OCI-LY1 (cell line): ENCODE measurements around the gene SMYD3.

Experiments
- H2AFZ ChIP-seq: fragments of 200-600 bp; sonication (generic), shearing (Covaris generic); 2 replicates; pipeline ENCODE4 v1.6.0; 2014; ENCODE audit warnings: antibody characterized with exemption, mild to moderate bottlenecking, low read length
- H3F3A ChIP-seq: fragments of 200-600 bp; sonication (generic), shearing (Covaris generic); 2 replicates; pipeline ENCODE4 v1.6.0; 2014; ENCODE audit warnings: mild to moderate bottlenecking, antibody characterized with exemption, low read length, moderate library complexity; ENCODE audit not compliant: insufficient read depth
- H3K27ac ChIP-seq: fragments of 200-600 bp; sonication (generic); 2 replicates; pipeline ENCODE4 v1.5.1; 2014; ENCODE audit warnings: low read length, mixed run types, mild to moderate bottlenecking, low read depth; ENCODE audit not compliant: poor library complexity, severe bottlenecking
- H3K27me3 ChIP-seq: fragments of 200-600 bp; sonication (generic); 2 replicates; pipeline ENCODE4 v1.6.0; 2014; ENCODE audit warnings: antibody characterized with exemption, mild to moderate bottlenecking, low read length, moderate library complexity; ENCODE audit not compliant: insufficient read depth
- H3K36me3 ChIP-seq: fragments of 200-600 bp; sonication (generic); 2 replicates; pipeline ENCODE4 v1.6.1; 2014; ENCODE audit warnings: mild to moderate bottlenecking, antibody characterized with exemption, low read length, moderate library complexity, mixed read lengths; ENCODE audit not compliant: insufficient read depth
- H3K4me1 ChIP-seq: fragments of 200-600 bp; sonication (generic); 2 replicates; pipeline ENCODE4 v1.5.1; 2014; ENCODE audit warnings: mild to moderate bottlenecking, low read length, moderate library complexity; ENCODE audit not compliant: insufficient read depth, severe bottlenecking
- H3K4me2 ChIP-seq: fragments of 200-600 bp; sonication (generic), shearing (Covaris generic); 2 replicates; pipeline ENCODE4 v1.6.1; 2014; ENCODE audit warnings: low read length
- H3K4me3 ChIP-seq: fragments of 200-600 bp; sonication (generic); 2 replicates; pipeline ENCODE4 v1.5.1; 2014; ENCODE audit warnings: low read length, low read depth, mild to moderate bottlenecking, mixed read lengths; ENCODE audit not compliant: poor library complexity, severe bottlenecking
- H3K79me2 ChIP-seq: fragments of 200-600 bp; shearing (Covaris generic); 2 replicates; pipeline ENCODE4 v1.6.1; 2016; ENCODE audit warnings: mixed run types, low read length, mixed read lengths; ENCODE audit not compliant: insufficient read depth
- H3K9ac ChIP-seq: fragments of 200-600 bp; sonication (generic), shearing (Covaris generic); 2 replicates; pipeline ENCODE4 v1.6.1; 2014; ENCODE audit warnings: mild to moderate bottlenecking, low read length, mixed read lengths
- H3K9me2 ChIP-seq: fragments of 200-600 bp; sonication (generic), shearing (Covaris generic); 2 replicates; pipeline ENCODE4 v1.6.1; 2014; ENCODE audit warnings: low read depth, mild to moderate bottlenecking, low read length, mixed read lengths
- H3K9me3 ChIP-seq: fragments of 200-600 bp; shearing (Covaris generic); 2 replicates; pipeline ENCODE4 v1.6.1; 2014; ENCODE audit warnings: low read length, mixed read lengths
- H4K20me1 ChIP-seq: fragments of 200-600 bp; sonication (generic), shearing (Covaris generic); 2 replicates; pipeline ENCODE4 v1.6.0; 2016; ENCODE audit warnings: mild to moderate bottlenecking, low read length; ENCODE audit not compliant: insufficient read depth
- CTCF ChIP-seq: fragments of 200-600 bp; sonication (generic), shearing (Covaris generic); IDR thresholded peaks from 2 replicates; pipeline ENCODE4 v1.5.1; 2017; ENCODE audit warnings: mild to moderate bottlenecking, antibody characterized with exemption, low read length, moderate library complexity, mixed read lengths
- EZH2 ChIP-seq: fragments of 200-600 bp; sonication (generic), shearing (Covaris generic); IDR thresholded peaks from 2 replicates; pipeline ENCODE4 v1.8.0; 2017; ENCODE audit warnings: borderline replicate concordance, mixed run types, mild to moderate bottlenecking, antibody characterized with exemption, low read length, moderate library complexity, mixed read lengths

SMYD3 gene

DNA sequence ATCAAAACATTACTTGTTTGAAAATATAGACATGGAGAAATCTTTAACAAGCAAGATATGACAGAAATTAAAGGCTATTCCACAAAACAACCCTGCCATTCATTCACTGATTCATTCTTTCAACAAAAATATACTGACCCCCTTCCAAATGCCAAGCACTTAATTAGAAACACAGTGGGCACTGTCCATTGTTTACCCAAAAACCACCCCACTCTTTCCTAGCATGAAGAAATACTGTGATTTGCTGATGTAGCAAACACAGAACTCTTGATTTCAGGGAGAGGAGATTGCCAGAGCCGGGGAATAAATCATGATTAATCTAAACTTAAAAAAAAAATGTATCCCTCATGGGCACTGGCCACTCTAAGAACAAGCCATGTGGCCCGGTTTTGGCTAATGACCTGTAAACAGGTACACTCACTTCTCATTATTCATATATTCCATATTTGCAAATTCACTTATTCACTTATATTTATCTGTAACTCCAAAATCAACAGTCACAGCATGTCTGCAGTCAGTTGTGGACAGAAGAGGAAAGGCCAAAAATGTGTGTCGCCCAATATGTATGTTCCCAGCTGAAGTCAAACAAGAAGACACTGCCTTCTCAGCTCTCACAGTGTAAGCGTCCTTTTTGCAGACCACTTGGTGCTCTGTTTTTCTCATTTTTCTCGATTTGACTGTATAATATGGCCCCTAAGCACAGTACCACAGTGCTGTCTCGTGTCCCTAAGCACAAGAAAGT, 133.1 kb downstream of the SMYD3 start:
- no peaks in the 10 kb centered on the region for H3F3A ChIP-seq
- TF ChIP-seq CTCF (no peak), EZH2 (no peak)
- H3K4me3 ChIP-seq: no peak overlapping the region
- peaks cover 5% of the 10 kb centered on the region; the same call in 1 of the 2 replicates for H3K79me2 ChIP-seq
- no peaks in the 10 kb centered on the region for H3K4me1 ChIP-seq
- H3K27ac ChIP-seq: no peak overlapping the region
- H4K20me1 ChIP-seq: no peaks in the 10 kb centered on the region
- no peaks in the 10 kb centered on the region for H3K9me2 ChIP-seq
- H3K4me2 ChIP-seq: no peak overlapping the region
- H2AFZ ChIP-seq: no peak overlapping the region
- no peaks in the 10 kb centered on the region for H3K36me3 ChIP-seq
- no peaks in the 10 kb centered on the region for H3K9me3 ChIP-seq
- H3K9ac ChIP-seq: no peak overlapping the region
- H3K27me3 ChIP-seq: no peaks in the 10 kb centered on the region

GRCh38 chr1:246372559-246372958, 134.5 kb downstream of the SMYD3 start:
- Histone ChIP-seq H3K4me3 (no peak overlapping the region), H3K9me2 (no peaks in the 10 kb centered on the region), H3K4me1 (no peaks in the 10 kb centered on the region), H3K27ac (no peak overlapping the region), H3F3A (no peaks in the 10 kb centered on the region), H3K4me2 (no peak overlapping the region), H3K9me3 (no peaks in the 10 kb centered on the region), H2AFZ (no peak overlapping the region), H3K36me3 (no peaks in the 10 kb centered on the region), H4K20me1 (no peaks in the 10 kb centered on the region), H3K79me2 (peaks cover 5% of the 10 kb centered on the region; the same call in 1 of the 2 replicates), H3K9ac (no peak overlapping the region), H3K27me3 (no peaks in the 10 kb centered on the region)
- TF ChIP-seq EZH2: no peak

DNA sequence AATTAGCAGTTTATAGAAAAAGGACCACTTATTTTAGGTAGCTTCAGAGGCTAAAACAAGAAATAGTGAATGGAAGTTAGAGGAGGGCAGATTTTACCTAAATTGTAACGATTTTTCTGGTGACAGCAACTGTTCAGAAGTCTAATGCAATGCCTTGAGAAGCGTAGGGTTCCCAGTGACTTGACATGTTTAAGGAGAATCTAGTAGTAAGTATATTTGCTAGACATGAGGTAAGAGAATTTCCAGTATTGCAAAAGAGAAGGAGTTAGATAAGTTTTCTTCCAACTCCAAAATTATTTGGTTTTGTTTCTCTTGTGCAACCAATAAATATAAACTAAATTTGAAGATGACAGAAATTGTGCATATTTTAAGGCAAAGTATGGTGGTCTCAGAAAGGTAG, 140.0 kb downstream of the SMYD3 start:
- Histone ChIP-seq H3K9ac (no peak overlapping the region), H3K27ac (no peak overlapping the region), H3K79me2 (0 out of 2 replicates have a peak, but pooled peaks cover 5% of the 10 kb centered on the region), H4K20me1 (no peaks in the 10 kb centered on the region), H3K4me2 (no peak overlapping the region), H3K4me3 (no peak overlapping the region), H3K9me3 (no peaks in the 10 kb centered on the region), H3K36me3 (no peaks in the 10 kb centered on the region), H3K27me3 (no peaks in the 10 kb centered on the region), H3F3A (no peaks in the 10 kb centered on the region), H3K9me2 (no peaks in the 10 kb centered on the region), H2AFZ (no peak overlapping the region), H3K4me1 (peaks cover 8% of the 10 kb centered on the region)
- no peak for TF ChIP-seq EZH2
- TF ChIP-seq CTCF: no peak

- 0 out of 2 replicates have a peak, but pooled peaks cover 2% of the 10 kb centered on the region for H3K9me3 ChIP-seq
- no peaks in the 10 kb centered on the region for H3K27me3 ChIP-seq
- no peak overlapping the region for H2AFZ ChIP-seq
- 0 out of 2 replicates have a peak, but pooled peaks cover 1% of the 10 kb centered on the region for H3K79me2 ChIP-seq
- H3K27ac ChIP-seq: no peak overlapping the region
- no peak overlapping the region for H3K9ac ChIP-seq
- H3K4me2 ChIP-seq: no peak overlapping the region
- no peaks in the 10 kb centered on the region for H3K9me2 ChIP-seq
- H3F3A ChIP-seq: no peaks in the 10 kb centered on the region
- H4K20me1 ChIP-seq: no peaks in the 10 kb centered on the region
- no peaks in the 10 kb centered on the region for H3K36me3 ChIP-seq
- peaks cover 8% of the 10 kb centered on the region for H3K4me1 ChIP-seq
- no peak overlapping the region for H3K4me3 ChIP-seq
- TF ChIP-seq CTCF (no peak), EZH2 (no peak)
Observed at GRCh38 chr1:246365708-246366107, 141.4 kb downstream of the SMYD3 start.
